ENCODE data around the gene YWHAE.
A peak's percentile ranks its signal among the peaks of the same experiment; 100 is the strongest.
"Not testable (repeated sequence)": the region's sequence is repeated elsewhere in the genome, so short reads cannot be mapped to it uniquely, and the experiment has no call there.

YWHAE gene

GRCh38 chr17:1412185-1413110 is 12.4 kb upstream of the YWHAE start:
- DNase-seq: no peak

- DNase-seq: no peak
Measured at GRCh38 chr17:1402262-1402586, 2.2 kb upstream of the YWHAE start.

GRCh38 chr17:1398931-1399678 is 917 bp downstream of the YWHAE start:
- peak; percentile 36 for DNase-seq

GRCh38 chr17:1398028-1398427 is 2.0 kb downstream of the YWHAE start:
- DNase-seq: no peak

GRCh38 chr17:1395876-1396665 is 4.0 kb downstream of the YWHAE start:
- DNase-seq: not testable (repeated sequence)

GRCh38 chr17:1391577-1391976 is 8.4 kb downstream of the YWHAE start:
- DNase-seq: no peak

- no peak for DNase-seq
Measured at GRCh38 chr17:1390432-1391367, 9.3 kb downstream of the YWHAE start.

GRCh38 chr17:1387490-1388227 is 12.4 kb downstream of the YWHAE start:
- DNase-seq: not testable (repeated sequence)

- not testable (repeated sequence) for DNase-seq
Measured at GRCh38 chr17:1386675-1387190, 13.3 kb downstream of the YWHAE start.

GRCh38 chr17:1386265-1386664 is 13.8 kb downstream of the YWHAE start:
- no peak for DNase-seq

- no peak for DNase-seq
Measured at GRCh38 chr17:1385861-1386260, 14.2 kb downstream of the YWHAE start.

- DNase-seq: no peak
Measured at GRCh38 chr17:1384905-1385435, 15.1 kb downstream of the YWHAE start.

GRCh38 chr17:1379930-1380313 is 20.1 kb downstream of the YWHAE start:
- DNase-seq: no peak

GRCh38 chr17:1379208-1379929 is 20.7 kb downstream of the YWHAE start:
- no peak for DNase-seq

- not testable (repeated sequence) for DNase-seq
Measured at GRCh38 chr17:1378476-1378860, 21.6 kb downstream of the YWHAE start.

- no peak for DNase-seq
Measured at GRCh38 chr17:1377334-1377733, 22.7 kb downstream of the YWHAE start.

- DNase-seq: no peak
Measured at GRCh38 chr17:1376061-1376460, 24.0 kb downstream of the YWHAE start.

- no peak for DNase-seq
Measured at GRCh38 chr17:1375615-1376014, 24.4 kb downstream of the YWHAE start.

- no peak for DNase-seq
Measured at GRCh38 chr17:1374431-1375177, 25.4 kb downstream of the YWHAE start.

All from activated CD4-positive, CD25-positive, alpha-beta regulatory T cell treated with anti-CD3 and anti-CD28 coated beads, Interleukin-2, amount 50 U/mL, for 72 hours (primary cell).